H9 (cell line): ENCODE measurements around the gene MT3. TPM values are rescaled to one million over a fixed set of nuclear protein-coding genes. Genes with fewer than 3 reads are reported as not detected.

Experiments
- DNase-seq: peaks from one replicate; pipeline ENCODE4 v3.0.0-alpha.2; 2017
- H2AFZ ChIP-seq: one replicate; pipeline ENCODE4 v1.6.1; 2013; ENCODE audit warnings: mild to moderate bottlenecking, low read length, control low read depth, moderate library complexity
- H2AK5ac ChIP-seq: 2 replicates; pipeline ENCODE4 v1.6.1; 2013; ENCODE audit warnings: low read length, control low read depth, mixed read lengths; ENCODE audit not compliant: insufficient read length
- H2BK120ac ChIP-seq: one replicate; pipeline ENCODE4 v1.6.1; 2013; ENCODE audit warnings: low read depth, mild to moderate bottlenecking, low read length, control low read depth, inconsistent platforms; ENCODE audit not compliant: poor library complexity, severe bottlenecking
- H2BK12ac ChIP-seq: 2 replicates; pipeline ENCODE4 v1.6.1; 2013; ENCODE audit warnings: low read length, control low read depth, mixed read lengths, low read depth; ENCODE audit not compliant: insufficient read length
- H2BK15ac ChIP-seq: 2 replicates; pipeline ENCODE4 v1.6.1; 2013; ENCODE audit warnings: low read depth, low read length, control low read depth
- H2BK20ac ChIP-seq: one replicate; pipeline ENCODE4 v1.6.1; 2013; ENCODE audit warnings: low read depth, mild to moderate bottlenecking, low read length, control low read depth, inconsistent platforms; ENCODE audit not compliant: poor library complexity, severe bottlenecking
- H2BK5ac ChIP-seq: 2 replicates; pipeline ENCODE4 v1.6.1; 2013; ENCODE audit warnings: low read length, control low read depth, mixed read lengths; ENCODE audit not compliant: insufficient read length
- H3K14ac ChIP-seq: 2 replicates; pipeline ENCODE4 v1.6.1; 2013; ENCODE audit warnings: low read length, control low read depth; ENCODE audit not compliant: insufficient read depth
- H3K18ac ChIP-seq: 2 replicates; pipeline ENCODE4 v1.6.1; 2013; ENCODE audit warnings: low read depth, mild to moderate bottlenecking, mixed read lengths, low read length, control low read depth; ENCODE audit not compliant: insufficient read length
- H3K23ac ChIP-seq: 2 replicates; pipeline ENCODE4 v1.6.1; 2013; ENCODE audit warnings: low read length, control low read depth, mixed read lengths, low read depth; ENCODE audit not compliant: insufficient read length
- H3K23me2 ChIP-seq: 2 replicates; pipeline ENCODE4 v1.6.1; 2013; ENCODE audit warnings: low read depth, mild to moderate bottlenecking, mixed read lengths, low read length, control low read depth; ENCODE audit not compliant: insufficient read length, poor library complexity, severe bottlenecking
- H3K27ac ChIP-seq: 2 replicates; pipeline ENCODE4 v1.5.1; 2013; ENCODE audit warnings: low read length, control low read depth, mixed read lengths, low read depth; ENCODE audit not compliant: insufficient read length
- H3K27me3 ChIP-seq: 2 replicates; pipeline ENCODE4 v1.6.1; 2013; ENCODE audit warnings: low read length, control low read depth, inconsistent platforms; ENCODE audit not compliant: insufficient read depth
- H3K4ac ChIP-seq: 2 replicates; pipeline ENCODE4 v1.6.1; 2013; ENCODE audit warnings: low read depth, mild to moderate bottlenecking, control low read depth, inconsistent platforms, low read length, moderate library complexity
- H3K4me1 ChIP-seq: 2 replicates; pipeline ENCODE4 v1.6.1; 2013; ENCODE audit warnings: low read length, control low read depth, inconsistent platforms; ENCODE audit not compliant: insufficient read depth
- H3K4me2 ChIP-seq: 2 replicates; pipeline ENCODE4 v1.6.1; 2013; ENCODE audit warnings: low read length, control low read depth, mixed read lengths; ENCODE audit not compliant: insufficient read length, insufficient read depth
- H3K56ac ChIP-seq: 2 replicates; pipeline ENCODE4 v1.6.1; 2013; ENCODE audit warnings: low read depth, mild to moderate bottlenecking, mixed read lengths, low read length, control low read depth; ENCODE audit not compliant: insufficient read length
- H3K79me1 ChIP-seq: 2 replicates; pipeline ENCODE4 v1.6.1; 2013; ENCODE audit warnings: low read depth, mild to moderate bottlenecking, moderate library complexity, low read length, control low read depth, inconsistent platforms; ENCODE audit not compliant: insufficient read depth, poor library complexity, severe bottlenecking
- H3K79me2 ChIP-seq: 2 replicates; pipeline ENCODE4 v1.6.1; 2013; ENCODE audit warnings: low read length, control low read depth, inconsistent platforms; ENCODE audit not compliant: insufficient read depth
- H3K9ac ChIP-seq: 2 replicates; pipeline ENCODE4 v1.6.1; 2013; ENCODE audit warnings: low read length, control low read depth, mixed read lengths; ENCODE audit not compliant: insufficient read length; ENCODE audit errors: extremely low read depth
- H3K9me3 ChIP-seq: one replicate; pipeline ENCODE4 v1.6.1; 2013; ENCODE audit warnings: low read depth, low read length, inconsistent platforms; ENCODE audit not compliant: control insufficient read depth
- H3T11ph ChIP-seq: one replicate; pipeline ENCODE4 v1.6.1; 2013; ENCODE audit warnings: mild to moderate bottlenecking, low read length, control low read depth, inconsistent platforms
- H4K20me1 ChIP-seq: one replicate; pipeline ENCODE4 v1.6.1; 2013; ENCODE audit not compliant: control insufficient read depth, insufficient read length, insufficient read depth
- H4K5ac ChIP-seq: 2 replicates; pipeline ENCODE4 v1.6.1; 2013; ENCODE audit warnings: low read depth, mild to moderate bottlenecking, mixed read lengths, low read length, control low read depth; ENCODE audit not compliant: insufficient read length
- H4K8ac ChIP-seq: replicated peaks from 2 replicates; pipeline ENCODE4 v1.6.1; 2013; ENCODE audit warnings: low read length, control low read depth, mixed read lengths, low read depth; ENCODE audit not compliant: insufficient read length
- H4K91ac ChIP-seq: 2 replicates; pipeline ENCODE4 v1.6.1; 2013; ENCODE audit warnings: low read depth, mild to moderate bottlenecking, moderate library complexity, mixed read lengths, low read length, control low read depth; ENCODE audit not compliant: insufficient read length
- H3K27ac Mint-ChIP-seq, 3 experiments: 2 replicates in 2 of 3; 3 replicates in 1 of 3; pipeline ENCODE4 v1.8.0; 2020 to 2021; ENCODE audit warnings: mixed read lengths in 3 of 3, mild to moderate bottlenecking in 1 of 3, moderate library complexity in 1 of 3
- H3K27me3 Mint-ChIP-seq: 2 replicates; pipeline ENCODE4 v1.8.0; 2021; ENCODE audit warnings: low read depth, mild to moderate bottlenecking, moderate library complexity, mixed read lengths
- H3K36me3 Mint-ChIP-seq, 3 experiments: 2 replicates in 2 of 3; 3 replicates in 1 of 3; pipeline ENCODE4 v1.8.0; 2020 to 2021; ENCODE audit warnings: low read depth in 3 of 3, mixed read lengths in 3 of 3; ENCODE audit not compliant: insufficient read depth in 1 of 3
- H3K4me1 Mint-ChIP-seq, 2 experiments: 2 replicates each; pipeline ENCODE4 v1.8.0; 2020; ENCODE audit warnings: mixed read lengths in 2 of 2
- H3K4me3 Mint-ChIP-seq, 2 experiments: 2 replicates in 1 of 2; 3 replicates in 1 of 2; pipeline ENCODE4 v1.8.0; 2020 to 2021; ENCODE audit warnings: mild to moderate bottlenecking in 2 of 2, mixed read lengths in 2 of 2, moderate library complexity in 1 of 2
- H3K9me3 Mint-ChIP-seq, 2 experiments: 2 replicates in 1 of 2; 3 replicates in 1 of 2; pipeline ENCODE4 v1.8.0; 2020; ENCODE audit warnings: mild to moderate bottlenecking in 2 of 2, mixed read lengths in 2 of 2, moderate library complexity in 1 of 2
- WGBS: extraction: QIAGEN DNeasy Blood & Tissue Kit; methylation state at CpG from one replicate; pipeline ENCODE4 v1.1.7; 2013; ENCODE audit warnings: missing lambda C conversion rate, low lambda C conversion rate, mixed read lengths; ENCODE audit not compliant: insufficient read length; ENCODE audit errors: extremely low coverage; 5-methylcytosine and 5-hydroxymethylcytosine counted together
- total RNA-seq: library from RNA; stranded (reverse); gene quantifications from 2 replicates; pipeline ENCODE4 v1.2.1, GENCODE V29; 2021
- TF ChIP-seq, protein P1 (sequence below): fragments of 200-600 bp; sonication (generic); conservative IDR thresholded peaks from 3 replicates; pipeline ENCODE4 v1.8.0; 2021; ENCODE audit warnings: antibody characterized with exemption, mild to moderate bottlenecking

The MT3 gene
- total RNA-seq, 1 experiment from 2014 or later, result not detected

DNA sequence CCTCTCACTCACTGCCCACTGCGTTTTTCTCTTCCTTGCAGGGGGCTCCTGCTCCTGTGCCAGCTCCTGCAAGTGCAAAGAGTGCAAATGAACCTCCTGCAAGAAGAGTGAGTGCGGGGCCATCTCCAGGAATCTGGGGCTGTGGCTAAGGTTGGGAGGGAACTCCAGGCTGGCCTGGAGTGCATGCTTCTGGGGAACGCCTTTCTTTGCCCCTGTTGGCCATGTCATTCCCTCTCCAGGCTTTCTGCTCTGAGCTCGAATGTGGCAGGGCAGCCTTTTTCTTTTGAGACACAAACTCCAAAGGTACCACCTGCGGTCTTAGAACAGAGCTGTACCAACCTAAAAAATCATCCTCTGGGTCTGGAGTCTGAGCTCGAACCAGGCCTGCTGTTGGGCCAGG is 28.8 kb downstream of the MT3 start:
- no peak overlapping the region for H3K56ac ChIP-seq
- no peak overlapping the region for H2AK5ac ChIP-seq
- Mint-ChIP-seq H3K27me3 (peaks cover 89% of the 10 kb centered on the region), H3K27ac (no peak overlapping the region), H3K4me3 (peak overlapping the region; percentile 72 to 89; a peak in 3 of 5 replicates), H3K36me3 (peaks cover 3 to 5% (median 3%) of the 10 kb centered on the region in 3 experiments), H3K9me3 (peaks cover under 1 to 9% of the 10 kb centered on the region in 2 experiments; a peak in 3 of 5 replicates), H3K4me1 (peaks cover 47 to 61% of the 10 kb centered on the region in 2 experiments)
- H3K9me3 ChIP-seq, result peaks cover under 1% of the 10 kb centered on the region
- H2AFZ ChIP-seq, result no peak overlapping the region
- H2BK12ac ChIP-seq, result no peak overlapping the region
- no peaks in the 10 kb centered on the region; the same call in 1 of the 2 replicates for H3K4me1 ChIP-seq
- no peak overlapping the region for H3K23ac ChIP-seq
- H3K23me2 ChIP-seq, result peaks cover 8% of the 10 kb centered on the region
- no peak overlapping the region for H3T11ph ChIP-seq
- H4K91ac ChIP-seq, result no peak overlapping the region
- no peak overlapping the region for H2BK120ac ChIP-seq
- H3K14ac ChIP-seq, result no peak overlapping the region
- H3K27ac ChIP-seq, result no peak overlapping the region
- no peaks in the 10 kb centered on the region for H4K20me1 ChIP-seq
- no CpG with 5 or more reads among the region's 6 CpGs for WGBS
- no peak for DNase-seq
- no peak overlapping the region for H3K4ac ChIP-seq
- TF ChIP-seq, protein P1, sequence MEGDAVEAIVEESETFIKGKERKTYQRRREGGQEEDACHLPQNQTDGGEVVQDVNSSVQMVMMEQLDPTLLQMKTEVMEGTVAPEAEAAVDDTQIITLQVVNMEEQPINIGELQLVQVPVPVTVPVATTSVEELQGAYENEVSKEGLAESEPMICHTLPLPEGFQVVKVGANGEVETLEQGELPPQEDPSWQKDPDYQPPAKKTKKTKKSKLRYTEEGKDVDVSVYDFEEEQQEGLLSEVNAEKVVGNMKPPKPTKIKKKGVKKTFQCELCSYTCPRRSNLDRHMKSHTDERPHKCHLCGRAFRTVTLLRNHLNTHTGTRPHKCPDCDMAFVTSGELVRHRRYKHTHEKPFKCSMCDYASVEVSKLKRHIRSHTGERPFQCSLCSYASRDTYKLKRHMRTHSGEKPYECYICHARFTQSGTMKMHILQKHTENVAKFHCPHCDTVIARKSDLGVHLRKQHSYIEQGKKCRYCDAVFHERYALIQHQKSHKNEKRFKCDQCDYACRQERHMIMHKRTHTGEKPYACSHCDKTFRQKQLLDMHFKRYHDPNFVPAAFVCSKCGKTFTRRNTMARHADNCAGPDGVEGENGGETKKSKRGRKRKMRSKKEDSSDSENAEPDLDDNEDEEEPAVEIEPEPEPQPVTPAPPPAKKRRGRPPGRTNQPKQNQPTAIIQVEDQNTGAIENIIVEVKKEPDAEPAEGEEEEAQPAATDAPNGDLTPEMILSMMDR, result no peak
- H4K5ac ChIP-seq, result no peak overlapping the region
- H3K18ac ChIP-seq, result no peak overlapping the region
- H4K8ac ChIP-seq, result no peak overlapping the region
- H2BK5ac ChIP-seq, result no peak overlapping the region
- H2BK20ac ChIP-seq, result no peak overlapping the region
- peaks cover 44% of the 10 kb centered on the region; the same call in 1 of the 2 replicates for H3K27me3 ChIP-seq
- H3K4me2 ChIP-seq, result no peak overlapping the region
- no peak overlapping the region for H3K9ac ChIP-seq
- H3K79me2 ChIP-seq, result no peaks in the 10 kb centered on the region
- no peak overlapping the region for H2BK15ac ChIP-seq
- no peaks in the 10 kb centered on the region for H3K79me1 ChIP-seq
